Measurements from ENCODE around the gene TIMM50.

Gene TIMM50

GRCh38 chr19:39524495-39524894 lies 43.9 kb downstream of the TIMM50 start:
- no peak overlapping the region for H3K4me3 ChIP-seq (ENCODE audit: low read depth in 1 of 5, low read length in 5 of 5)
- H3K4me1 ChIP-seq (ENCODE audit: control insufficient read depth in 5 of 5, insufficient read depth in 5 of 5, low read length in 5 of 5) = no peaks in the 10 kb centered on the region
- no peaks in the 10 kb centered on the region for H3K9me3 ChIP-seq (ENCODE audit: control insufficient read depth in 5 of 5, low read length in 5 of 5)
- no peak overlapping the region for H3K27ac ChIP-seq (ENCODE audit: low read depth, low read length)
- H3K9ac ChIP-seq (ENCODE audit: low read length in 5 of 5) = no peak overlapping the region
- no peaks in the 10 kb centered on the region for H3K27me3 ChIP-seq (ENCODE audit: control insufficient read depth in 5 of 5, insufficient read depth in 4 of 5, low read length in 5 of 5)
- H3K36me3 ChIP-seq (ENCODE audit: control insufficient read depth in 5 of 5, insufficient read depth in 5 of 5, low read length in 5 of 5) = no peaks in the 10 kb centered on the region

- H3K27ac ChIP-seq (ENCODE audit: low read depth, low read length) = no peak overlapping the region
- no peak overlapping the region for H3K4me3 ChIP-seq (ENCODE audit: low read depth in 1 of 5, low read length in 5 of 5)
- H3K4me1 ChIP-seq (ENCODE audit: control insufficient read depth in 5 of 5, insufficient read depth in 5 of 5, low read length in 5 of 5) = no peaks in the 10 kb centered on the region
- no peaks in the 10 kb centered on the region for H3K9me3 ChIP-seq (ENCODE audit: control insufficient read depth in 5 of 5, low read length in 5 of 5)
- no peaks in the 10 kb centered on the region for H3K36me3 ChIP-seq (ENCODE audit: control insufficient read depth in 5 of 5, insufficient read depth in 5 of 5, low read length in 5 of 5)
- no peaks in the 10 kb centered on the region for H3K27me3 ChIP-seq (ENCODE audit: control insufficient read depth in 5 of 5, insufficient read depth in 4 of 5, low read length in 5 of 5)
- H3K9ac ChIP-seq (ENCODE audit: low read length in 5 of 5) = no peak overlapping the region
Observed at GRCh38 chr19:39525205-39525604, 44.6 kb downstream of the TIMM50 start.

GRCh38 chr19:39531834-39532232 lies 51.2 kb downstream of the TIMM50 start:
- Histone ChIP-seq H3K27ac (ENCODE audit: low read depth, low read length) (peak overlapping the region; percentile 72), H3K4me1 (ENCODE audit: control insufficient read depth in 5 of 5, insufficient read depth in 5 of 5, low read length in 5 of 5) (peaks cover 0 to 16% (median 14%) of the 10 kb centered on the region in 5 donors), H3K4me3 (ENCODE audit: low read depth in 1 of 5, low read length in 5 of 5) (peak overlapping the region; percentile 81 to 95 (median 90)), H3K27me3 (ENCODE audit: control insufficient read depth in 5 of 5, insufficient read depth in 4 of 5, low read length in 5 of 5) (no peaks in the 10 kb centered on the region), H3K9me3 (ENCODE audit: control insufficient read depth in 5 of 5, low read length in 5 of 5) (no peaks in the 10 kb centered on the region), H3K36me3 (ENCODE audit: control insufficient read depth in 5 of 5, insufficient read depth in 5 of 5, low read length in 5 of 5) (no peaks in the 10 kb centered on the region), H3K9ac (ENCODE audit: low read length in 5 of 5) (peak overlapping the region; percentile 73 to 94 (median 83))

- Histone ChIP-seq H3K4me3 (ENCODE audit: low read depth in 1 of 5, low read length in 5 of 5) (peak within 1 kb of the TSS; percentile 81 to 95 (median 90)), H3K9ac (ENCODE audit: low read length in 5 of 5) (peak within 1 kb of the TSS; percentile 73 to 94 (median 83)), H3K9me3 (ENCODE audit: control insufficient read depth in 5 of 5, low read length in 5 of 5) (no peaks in the 10 kb centered on the region), H3K27me3 (ENCODE audit: control insufficient read depth in 5 of 5, insufficient read depth in 4 of 5, low read length in 5 of 5) (no peaks in the 10 kb centered on the region), H3K4me1 (ENCODE audit: control insufficient read depth in 5 of 5, insufficient read depth in 5 of 5, low read length in 5 of 5) (peaks cover 0 to 16% (median 14%) of the 10 kb centered on the region in 5 donors), H3K27ac (ENCODE audit: low read depth, low read length) (peak within 1 kb of the TSS; percentile 72), H3K36me3 (ENCODE audit: control insufficient read depth in 5 of 5, insufficient read depth in 5 of 5, low read length in 5 of 5) (no peaks in the 10 kb centered on the region)
Observed at GRCh38 chr19:39532233-39533002, 51.8 kb downstream of the TIMM50 start, which contains the start of gene EID2B. EID2B (minus strand) TSS chr19:39532852; CDS start chr19:39532802, 50 bp downstream.

- Histone ChIP-seq H3K4me1 (ENCODE audit: control insufficient read depth in 5 of 5, insufficient read depth in 5 of 5, low read length in 5 of 5) (peaks cover 0 to 16% (median 14%) of the 10 kb centered on the region in 5 donors), H3K9me3 (ENCODE audit: control insufficient read depth in 5 of 5, low read length in 5 of 5) (no peaks in the 10 kb centered on the region), H3K27me3 (ENCODE audit: control insufficient read depth in 5 of 5, insufficient read depth in 4 of 5, low read length in 5 of 5) (no peaks in the 10 kb centered on the region), H3K9ac (ENCODE audit: low read length in 5 of 5) (peak overlapping the region in 1 of 5 donors; percentile 85), H3K4me3 (ENCODE audit: low read depth in 1 of 5, low read length in 5 of 5) (peak overlapping the region; percentile 67 to 95 (median 90)), H3K27ac (ENCODE audit: low read depth, low read length) (no peak overlapping the region), H3K36me3 (ENCODE audit: control insufficient read depth in 5 of 5, insufficient read depth in 5 of 5, low read length in 5 of 5) (no peaks in the 10 kb centered on the region)
Observed at GRCh38 chr19:39533003-39533512, 52.4 kb downstream of the TIMM50 start.

GRCh38 chr19:39533791-39534190 lies 53.2 kb downstream of the TIMM50 start:
- Histone ChIP-seq H3K27me3 (ENCODE audit: control insufficient read depth in 5 of 5, insufficient read depth in 4 of 5, low read length in 5 of 5) (no peaks in the 10 kb centered on the region), H3K4me1 (ENCODE audit: control insufficient read depth in 5 of 5, insufficient read depth in 5 of 5, low read length in 5 of 5) (peaks cover 0 to 21% (median 16%) of the 10 kb centered on the region in 5 donors), H3K36me3 (ENCODE audit: control insufficient read depth in 5 of 5, insufficient read depth in 5 of 5, low read length in 5 of 5) (no peaks in the 10 kb centered on the region), H3K9me3 (ENCODE audit: control insufficient read depth in 5 of 5, low read length in 5 of 5) (no peaks in the 10 kb centered on the region), H3K27ac (ENCODE audit: low read depth, low read length) (no peak overlapping the region), H3K4me3 (ENCODE audit: low read depth in 1 of 5, low read length in 5 of 5) (no peak overlapping the region), H3K9ac (ENCODE audit: low read length in 5 of 5) (no peak overlapping the region)

GRCh38 chr19:39539165-39539517 lies 58.5 kb downstream of the TIMM50 start:
- H3K4me3 ChIP-seq (ENCODE audit: low read depth in 1 of 5, low read length in 5 of 5) = peak overlapping the region; percentile 80 to 92 (median 89)
- peak overlapping the region; percentile 88 for H3K27ac ChIP-seq (ENCODE audit: low read depth, low read length)
- no peaks in the 10 kb centered on the region for H3K9me3 ChIP-seq (ENCODE audit: control insufficient read depth in 5 of 5, low read length in 5 of 5)
- H3K27me3 ChIP-seq (ENCODE audit: control insufficient read depth in 5 of 5, insufficient read depth in 4 of 5, low read length in 5 of 5) = no peaks in the 10 kb centered on the region
- peak overlapping the region; percentile 84 to 98 (median 93) for H3K9ac ChIP-seq (ENCODE audit: low read length in 5 of 5)
- H3K4me1 ChIP-seq (ENCODE audit: control insufficient read depth in 5 of 5, insufficient read depth in 5 of 5, low read length in 5 of 5) = peaks cover 0 to 19% (median 13%) of the 10 kb centered on the region in 5 donors
- H3K36me3 ChIP-seq (ENCODE audit: control insufficient read depth in 5 of 5, insufficient read depth in 5 of 5, low read length in 5 of 5) = no peaks in the 10 kb centered on the region

GRCh38 chr19:39539518-39540332 lies 59.1 kb downstream of the TIMM50 start, which contains the start of gene EID2:
EID2 (minus strand) TSS chr19:39540161; CDS start chr19:39540079, 82 bp downstream.
- no peaks in the 10 kb centered on the region for H3K9me3 ChIP-seq (ENCODE audit: control insufficient read depth in 5 of 5, low read length in 5 of 5)
- peak within 1 kb of the TSS; percentile 80 to 92 (median 89) for H3K4me3 ChIP-seq (ENCODE audit: low read depth in 1 of 5, low read length in 5 of 5)
- peak within 1 kb of the TSS; percentile 88 for H3K27ac ChIP-seq (ENCODE audit: low read depth, low read length)
- peak within 1 kb of the TSS; percentile 84 to 98 (median 93) for H3K9ac ChIP-seq (ENCODE audit: low read length in 5 of 5)
- no peaks in the 10 kb centered on the region for H3K27me3 ChIP-seq (ENCODE audit: control insufficient read depth in 5 of 5, insufficient read depth in 4 of 5, low read length in 5 of 5)
- H3K36me3 ChIP-seq (ENCODE audit: control insufficient read depth in 5 of 5, insufficient read depth in 5 of 5, low read length in 5 of 5) = no peaks in the 10 kb centered on the region
- H3K4me1 ChIP-seq (ENCODE audit: control insufficient read depth in 5 of 5, insufficient read depth in 5 of 5, low read length in 5 of 5) = peaks cover 0 to 19% (median 13%) of the 10 kb centered on the region in 5 donors

GRCh38 chr19:39540333-39540673 lies 59.7 kb downstream of the TIMM50 start:
- peak overlapping the region in 1 of 5 donors; percentile 64 for H3K9ac ChIP-seq (ENCODE audit: low read length in 5 of 5)
- H3K4me1 ChIP-seq (ENCODE audit: control insufficient read depth in 5 of 5, insufficient read depth in 5 of 5, low read length in 5 of 5) = peaks cover 0 to 19% (median 13%) of the 10 kb centered on the region in 5 donors
- peak overlapping the region in 3 of 5 donors; percentile 86 to 92 (median 89) for H3K4me3 ChIP-seq (ENCODE audit: low read depth in 1 of 5, low read length in 5 of 5)
- H3K9me3 ChIP-seq (ENCODE audit: control insufficient read depth in 5 of 5, low read length in 5 of 5) = no peaks in the 10 kb centered on the region
- no peaks in the 10 kb centered on the region for H3K36me3 ChIP-seq (ENCODE audit: control insufficient read depth in 5 of 5, insufficient read depth in 5 of 5, low read length in 5 of 5)
- no peaks in the 10 kb centered on the region for H3K27me3 ChIP-seq (ENCODE audit: control insufficient read depth in 5 of 5, insufficient read depth in 4 of 5, low read length in 5 of 5)
- H3K27ac ChIP-seq (ENCODE audit: low read depth, low read length) = no peak overlapping the region
